ENCODE data around the gene SYNE2. TPM values are rescaled to one million over a fixed set of nuclear protein-coding genes. Genes with fewer than 3 reads are reported as not detected.
A peak's percentile ranks its signal among the peaks of the same experiment; 100 is the strongest.

SYNE2 gene
- total RNA-seq, 2 donors from 2014 or later, result 48.5 to 66.9 TPM

GRCh38 chr14:63941023-63941422 is 88.2 kb downstream of the SYNE2 start:
- Mint-ChIP-seq H3K27me3 (no peaks in the 10 kb centered on the region), H3K36me3 (ENCODE audit: low read depth) (peaks cover 32% of the 10 kb centered on the region), H3K27ac (peak overlapping the region; percentile 87), H3K4me3 (peak overlapping the region; percentile 61), H3K4me1 (peaks cover 8% of the 10 kb centered on the region), H3K9me3 (no peaks in the 10 kb centered on the region)
- ATAC-seq (replicated peaks), result peak; percentile 77

GRCh38 chr14:63949696-63950095 is 96.9 kb downstream of the SYNE2 start:
- Mint-ChIP-seq H3K4me1 (peaks cover 7% of the 10 kb centered on the region), H3K4me3 (no peak overlapping the region), H3K9me3 (no peaks in the 10 kb centered on the region), H3K27me3 (no peaks in the 10 kb centered on the region), H3K27ac (no peak overlapping the region), H3K36me3 (ENCODE audit: low read depth) (peaks cover 43% of the 10 kb centered on the region)
- ATAC-seq (replicated peaks), result no peak

- H3K4me1 Mint-ChIP-seq, result peaks cover 12% of the 10 kb centered on the region
- no peak overlapping the region for H3K4me3 Mint-ChIP-seq
- no peaks in the 10 kb centered on the region for H3K27me3 Mint-ChIP-seq
- peaks cover 45% of the 10 kb centered on the region for H3K36me3 Mint-ChIP-seq (ENCODE audit: low read depth)
- H3K27ac Mint-ChIP-seq, result no peak overlapping the region
- no peak for ATAC-seq (replicated peaks)
- H3K9me3 Mint-ChIP-seq, result no peaks in the 10 kb centered on the region
Measured at GRCh38 chr14:63951021-63951420, 98.2 kb downstream of the SYNE2 start.

GRCh38 chr14:63951429-63951828 is 98.6 kb downstream of the SYNE2 start:
- no peak overlapping the region for H3K4me3 Mint-ChIP-seq
- H3K27ac Mint-ChIP-seq, result no peak overlapping the region
- no peaks in the 10 kb centered on the region for H3K27me3 Mint-ChIP-seq
- H3K4me1 Mint-ChIP-seq, result peaks cover 12% of the 10 kb centered on the region
- H3K9me3 Mint-ChIP-seq, result no peaks in the 10 kb centered on the region
- peaks cover 49% of the 10 kb centered on the region for H3K36me3 Mint-ChIP-seq (ENCODE audit: low read depth)
- ATAC-seq (replicated peaks), result no peak

- peaks cover 12% of the 10 kb centered on the region for H3K4me1 Mint-ChIP-seq
Measured at GRCh38 chr14:63952053-63952932, 99.5 kb downstream of the SYNE2 start.

GRCh38 chr14:63952933-63953437 is 100.2 kb downstream of the SYNE2 start:
- no peaks in the 10 kb centered on the region for H3K9me3 Mint-ChIP-seq
- peaks cover 12% of the 10 kb centered on the region for H3K4me1 Mint-ChIP-seq
- peaks cover 52% of the 10 kb centered on the region for H3K36me3 Mint-ChIP-seq (ENCODE audit: low read depth)
- H3K27ac Mint-ChIP-seq, result peak overlapping the region; percentile 24
- no peak overlapping the region for H3K4me3 Mint-ChIP-seq
- H3K27me3 Mint-ChIP-seq, result no peaks in the 10 kb centered on the region
- no peak for ATAC-seq (replicated peaks)

More at GRCh38 chr14:63952053-63952932, 99.5 kb downstream of the SYNE2 start:
- H3K27ac Mint-ChIP-seq, result peak overlapping the region; percentile 24
- H3K36me3 Mint-ChIP-seq (ENCODE audit: low read depth), result peaks cover 52% of the 10 kb centered on the region
- no peak for ATAC-seq (replicated peaks)
- H3K27me3 Mint-ChIP-seq, result no peaks in the 10 kb centered on the region
- no peaks in the 10 kb centered on the region for H3K9me3 Mint-ChIP-seq
- H3K4me3 Mint-ChIP-seq, result no peak overlapping the region

- no peak for ATAC-seq (replicated peaks)
- Mint-ChIP-seq H3K4me3 (no peak overlapping the region), H3K27ac (no peak overlapping the region), H3K9me3 (no peaks in the 10 kb centered on the region), H3K4me1 (peaks cover 12% of the 10 kb centered on the region), H3K27me3 (no peaks in the 10 kb centered on the region), H3K36me3 (ENCODE audit: low read depth) (peaks cover 42% of the 10 kb centered on the region)
Measured at GRCh38 chr14:63956326-63956725, 103.5 kb downstream of the SYNE2 start.

DNA sequence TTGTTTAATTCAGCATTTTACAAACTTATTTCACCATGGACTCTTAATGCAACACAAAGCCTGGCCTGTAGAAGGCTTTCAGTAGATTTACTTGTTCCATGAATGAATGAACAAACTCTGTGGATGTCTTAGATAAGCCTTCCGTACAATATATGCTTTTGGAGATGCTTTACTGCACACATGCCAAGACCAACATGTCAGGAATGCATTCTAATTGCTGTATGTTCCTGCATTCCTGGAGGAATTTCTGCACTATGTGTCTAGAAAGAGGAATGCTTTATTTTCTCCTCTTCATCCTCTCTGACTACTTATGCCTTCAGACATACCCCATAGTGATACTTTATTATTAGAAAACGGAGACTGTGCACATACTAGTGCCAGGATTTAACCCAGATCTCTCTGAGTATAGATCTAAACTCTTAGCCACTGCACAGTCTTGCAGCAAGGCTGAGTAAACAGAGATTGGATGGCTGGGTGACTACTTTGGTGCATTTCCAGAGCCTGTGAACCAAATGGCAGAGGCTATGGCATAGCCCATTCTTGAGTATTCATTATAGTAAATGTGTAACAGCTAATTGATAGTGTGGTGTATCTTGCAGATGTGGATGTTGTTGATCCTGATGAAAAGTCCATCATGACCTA is 108.2 kb downstream of the SYNE2 start:
- no peaks in the 10 kb centered on the region for H3K27me3 Mint-ChIP-seq
- no peak overlapping the region for H3K27ac Mint-ChIP-seq
- H3K4me1 Mint-ChIP-seq, result no peaks in the 10 kb centered on the region
- no peak for ATAC-seq (replicated peaks)
- peaks cover 55% of the 10 kb centered on the region for H3K36me3 Mint-ChIP-seq (ENCODE audit: low read depth)
- no peak overlapping the region for H3K4me3 Mint-ChIP-seq
- H3K9me3 Mint-ChIP-seq, result no peaks in the 10 kb centered on the region

DNA sequence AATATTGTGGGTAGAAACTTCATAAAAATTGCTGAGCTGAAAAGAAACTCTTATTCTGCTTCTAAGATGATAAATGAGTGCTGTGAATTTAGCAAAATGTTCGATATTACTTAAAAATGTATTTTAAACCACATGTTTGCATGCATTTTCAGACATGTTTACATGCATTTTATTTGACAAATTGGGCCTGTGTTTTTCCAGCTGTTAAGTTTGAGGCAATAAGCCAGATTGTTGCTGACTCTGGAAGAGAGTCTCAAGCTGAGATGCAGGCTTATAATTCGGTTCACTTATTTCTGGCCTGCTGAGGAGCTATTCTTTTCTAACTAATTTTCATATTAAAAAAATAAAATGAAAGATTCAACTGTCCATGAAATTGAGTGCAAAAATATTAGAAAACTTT is 110.1 kb downstream of the SYNE2 start:
- Mint-ChIP-seq H3K4me1 (no peaks in the 10 kb centered on the region), H3K36me3 (ENCODE audit: low read depth) (peaks cover 58% of the 10 kb centered on the region), H3K27ac (no peak overlapping the region), H3K4me3 (no peak overlapping the region), H3K27me3 (no peaks in the 10 kb centered on the region), H3K9me3 (no peaks in the 10 kb centered on the region)
- no peak for ATAC-seq (replicated peaks)

GRCh38 chr14:63963439-63963838 is 110.6 kb downstream of the SYNE2 start:
- H3K27me3 Mint-ChIP-seq, result no peaks in the 10 kb centered on the region
- H3K27ac Mint-ChIP-seq, result no peak overlapping the region
- ATAC-seq (replicated peaks), result no peak
- no peaks in the 10 kb centered on the region for H3K4me1 Mint-ChIP-seq
- H3K9me3 Mint-ChIP-seq, result no peaks in the 10 kb centered on the region
- no peak overlapping the region for H3K4me3 Mint-ChIP-seq
- peaks cover 60% of the 10 kb centered on the region for H3K36me3 Mint-ChIP-seq (ENCODE audit: low read depth)

DNA sequence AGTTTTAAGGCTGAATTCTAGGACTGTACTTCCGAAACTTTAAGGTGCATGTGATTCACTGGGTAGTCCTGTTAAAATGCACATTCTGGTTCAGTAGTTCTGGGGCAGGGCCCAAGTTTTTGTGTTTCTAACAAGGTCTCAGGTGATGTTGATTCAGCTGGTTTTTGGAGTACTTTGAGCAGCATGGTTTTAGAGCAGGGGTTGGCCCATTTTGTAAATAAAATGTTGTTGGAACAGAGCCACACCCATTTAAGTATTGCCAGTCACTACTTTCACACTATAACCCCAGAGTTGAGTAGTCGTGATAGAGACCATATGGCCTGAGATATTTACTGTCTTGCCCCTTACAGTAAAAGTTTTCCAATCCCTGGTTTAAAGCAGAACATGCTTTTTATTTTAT is 111.3 kb downstream of the SYNE2 start:
- Mint-ChIP-seq H3K36me3 (ENCODE audit: low read depth) (peaks cover 61% of the 10 kb centered on the region), H3K9me3 (no peaks in the 10 kb centered on the region), H3K27me3 (no peaks in the 10 kb centered on the region), H3K4me3 (no peak overlapping the region), H3K4me1 (no peaks in the 10 kb centered on the region), H3K27ac (no peak overlapping the region)
- no peak for ATAC-seq (replicated peaks)

DNA sequence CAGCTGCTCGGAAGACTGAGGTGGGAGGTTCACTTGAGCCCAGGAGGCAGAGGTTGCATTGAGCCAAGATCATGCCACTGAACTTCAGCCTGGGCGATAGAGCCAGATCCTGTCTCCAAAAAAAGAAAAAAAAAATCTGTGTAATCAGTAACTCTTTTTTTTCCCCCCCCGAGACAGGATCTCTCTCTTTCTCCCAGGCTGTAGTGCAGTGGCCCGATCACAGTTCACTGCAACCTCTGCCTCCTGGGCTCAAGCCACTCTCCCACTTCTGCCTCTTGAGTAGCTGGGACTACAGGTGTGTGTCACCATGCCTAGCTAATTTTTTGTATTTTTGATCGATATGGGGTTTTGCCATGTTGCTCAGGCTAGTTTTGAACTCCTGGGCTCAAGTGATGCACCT is 113.6 kb downstream of the SYNE2 start:
- no peak for ATAC-seq (replicated peaks)
- Mint-ChIP-seq H3K4me3 (no peak overlapping the region), H3K27ac (no peak overlapping the region), H3K36me3 (ENCODE audit: low read depth) (peaks cover 67% of the 10 kb centered on the region), H3K9me3 (no peaks in the 10 kb centered on the region), H3K27me3 (no peaks in the 10 kb centered on the region), H3K4me1 (no peaks in the 10 kb centered on the region)

GRCh38 chr14:63972323-63972932 is 119.6 kb downstream of the SYNE2 start:
- H3K36me3 Mint-ChIP-seq (ENCODE audit: low read depth), result peaks cover 65% of the 10 kb centered on the region
- no peaks in the 10 kb centered on the region for H3K27me3 Mint-ChIP-seq
- no peak overlapping the region for H3K4me3 Mint-ChIP-seq
- no peak for ATAC-seq (replicated peaks)
- no peak overlapping the region for H3K27ac Mint-ChIP-seq
- H3K9me3 Mint-ChIP-seq, result no peaks in the 10 kb centered on the region
- H3K4me1 Mint-ChIP-seq, result peaks cover 3% of the 10 kb centered on the region

DNA sequence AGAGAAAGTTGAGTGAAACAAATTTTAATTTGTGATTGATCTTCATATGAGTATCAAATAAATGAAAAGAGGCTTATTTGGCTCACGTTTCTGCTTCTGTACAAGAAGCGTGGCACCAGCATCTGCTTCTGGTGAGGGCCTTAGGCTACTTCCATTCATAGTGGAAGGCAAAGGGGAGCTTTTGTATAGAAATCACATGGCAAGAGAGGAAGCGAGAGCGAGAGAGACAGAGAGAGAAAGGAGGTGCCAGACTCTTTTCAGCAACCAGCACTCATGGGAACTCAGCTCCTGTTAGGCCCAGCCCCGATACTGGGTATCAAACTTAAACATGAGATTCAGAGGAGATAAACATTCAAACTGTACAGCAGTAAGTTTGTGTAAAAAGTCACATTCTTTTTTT is 121.4 kb downstream of the SYNE2 start:
- H3K4me1 Mint-ChIP-seq, result peaks cover 3% of the 10 kb centered on the region
- H3K36me3 Mint-ChIP-seq (ENCODE audit: low read depth), result peaks cover 67% of the 10 kb centered on the region
- no peaks in the 10 kb centered on the region for H3K27me3 Mint-ChIP-seq
- no peak for ATAC-seq (replicated peaks)
- H3K27ac Mint-ChIP-seq, result no peak overlapping the region
- no peak overlapping the region for H3K4me3 Mint-ChIP-seq
- no peaks in the 10 kb centered on the region for H3K9me3 Mint-ChIP-seq

All from activated T-helper 17 cell treated with anti-CD3 and anti-CD28 coated beads, Interleukin-2, amount 50 U/mL, for 72 hours (primary cell).